ENCODE measurements around the gene KRTAP10-9.

The KRTAP10-9 gene

DNA sequence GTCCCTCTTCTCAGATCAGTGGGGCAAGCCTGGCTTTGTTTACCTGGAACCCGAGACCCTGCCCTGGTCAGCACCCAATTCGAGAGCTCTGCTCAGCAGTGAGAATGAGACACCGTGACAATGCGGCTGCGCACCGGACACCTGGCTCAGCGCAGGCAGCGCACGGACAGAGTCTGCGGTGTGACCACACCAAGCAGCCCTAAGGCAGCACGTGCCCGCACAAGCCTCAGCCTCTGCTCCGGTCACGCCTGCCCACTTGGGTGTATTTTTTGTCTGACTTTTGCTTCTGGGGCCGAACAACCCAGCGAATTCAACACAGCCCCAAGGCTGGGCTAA lies 10.3 kb upstream of the KRTAP10-9 start:
- Histone ChIP-seq H3K4me1 (ENCODE audit: control extremely low read depth in 1 of 4, control insufficient read depth in 4 of 4, insufficient read depth in 4 of 4, low read length in 3 of 4) (no peaks in the 10 kb centered on the region), H3K4me3 (ENCODE audit: control insufficient read depth in 1 of 7, extremely low read depth in 1 of 7, insufficient read depth in 4 of 7, low read depth in 2 of 7, low read length in 6 of 7) (no peak overlapping the region), H3K36me3 (ENCODE audit: control insufficient read depth in 4 of 4, insufficient read depth in 4 of 4, low read length in 3 of 4) (no peaks in the 10 kb centered on the region), H3K27me3 (replicated peaks in 2 of 5; ENCODE audit: control insufficient read depth in 4 of 5, insufficient read depth in 5 of 5, low read length in 4 of 5) (peaks cover 0 to 2% (median 0%) of the 10 kb centered on the region in 5 experiments), H3K9me3 (ENCODE audit: control extremely low read depth in 1 of 5, control insufficient read depth in 4 of 5, insufficient read depth in 2 of 5, low read depth in 1 of 5, low read length in 4 of 5) (peaks cover 0 to 14% (median 7%) of the 10 kb centered on the region in 5 experiments), H3K27ac (ENCODE audit: insufficient read depth in 1 of 2, low read depth in 1 of 2, low read length in 2 of 2, poor library complexity in 1 of 2, severe bottlenecking in 2 of 2) (no peak overlapping the region)
- DNase-seq = no peak
- WGBS (ENCODE audit: insufficient coverage) = 89% methylated on average over 16 of the region's 16 CpGs
- ChIA-PET CTCF (no interaction called here), POLR2A (no interaction called here)

GRCh38 chr21:44617071-44617501 lies 9.8 kb upstream of the KRTAP10-9 start:
- ChIA-PET POLR2A (no interaction called here), CTCF (no interaction called here)
- Histone ChIP-seq H3K36me3 (ENCODE audit: control insufficient read depth in 4 of 4, insufficient read depth in 4 of 4, low read length in 3 of 4) (no peaks in the 10 kb centered on the region), H3K4me1 (ENCODE audit: control extremely low read depth in 1 of 4, control insufficient read depth in 4 of 4, insufficient read depth in 4 of 4, low read length in 3 of 4) (no peaks in the 10 kb centered on the region), H3K4me3 (ENCODE audit: control insufficient read depth in 1 of 7, extremely low read depth in 1 of 7, insufficient read depth in 4 of 7, low read depth in 2 of 7, low read length in 6 of 7) (no peak overlapping the region), H3K27ac (ENCODE audit: insufficient read depth in 1 of 2, low read depth in 1 of 2, low read length in 2 of 2, poor library complexity in 1 of 2, severe bottlenecking in 2 of 2) (no peak overlapping the region), H3K27me3 (replicated peaks in 2 of 5; ENCODE audit: control insufficient read depth in 4 of 5, insufficient read depth in 5 of 5, low read length in 4 of 5) (peaks cover 0 to 2% (median 0%) of the 10 kb centered on the region in 5 experiments), H3K9me3 (ENCODE audit: control extremely low read depth in 1 of 5, control insufficient read depth in 4 of 5, insufficient read depth in 2 of 5, low read depth in 1 of 5, low read length in 4 of 5) (peaks cover 0 to 15% (median 6%) of the 10 kb centered on the region in 5 experiments)
- no peak for DNase-seq
- 85% methylated on average over 8 of the region's 8 CpGs for WGBS (ENCODE audit: insufficient coverage)

- ChIA-PET CTCF (no interaction called here), POLR2A (no interaction called here)
- H3K36me3 ChIP-seq (ENCODE audit: control insufficient read depth in 4 of 4, insufficient read depth in 4 of 4, low read length in 3 of 4) = no peaks in the 10 kb centered on the region
- DNase-seq = peak in 2 of 3 donors; percentile 4 to 8
- peaks cover 0 to 26% (median 11%) of the 10 kb centered on the region in 5 experiments for H3K9me3 ChIP-seq (ENCODE audit: control extremely low read depth in 1 of 5, control insufficient read depth in 4 of 5, insufficient read depth in 2 of 5, low read depth in 1 of 5, low read length in 4 of 5)
- H3K27me3 ChIP-seq (replicated peaks in 2 of 5; ENCODE audit: control insufficient read depth in 4 of 5, insufficient read depth in 5 of 5, low read length in 4 of 5) = peaks cover 0 to 2% (median 0%) of the 10 kb centered on the region in 5 experiments
- no peak overlapping the region for H3K4me3 ChIP-seq (ENCODE audit: control insufficient read depth in 1 of 7, extremely low read depth in 1 of 7, insufficient read depth in 4 of 7, low read depth in 2 of 7, low read length in 6 of 7)
- 45% methylated on average over 2 of the region's 4 CpGs for WGBS (ENCODE audit: insufficient coverage)
- H3K4me1 ChIP-seq (ENCODE audit: control extremely low read depth in 1 of 4, control insufficient read depth in 4 of 4, insufficient read depth in 4 of 4, low read length in 3 of 4) = no peaks in the 10 kb centered on the region
- no peak overlapping the region for H3K27ac ChIP-seq (ENCODE audit: insufficient read depth in 1 of 2, low read depth in 1 of 2, low read length in 2 of 2, poor library complexity in 1 of 2, severe bottlenecking in 2 of 2)
Observed at GRCh38 chr21:44618504-44618903, 8.4 kb upstream of the KRTAP10-9 start.

DNA sequence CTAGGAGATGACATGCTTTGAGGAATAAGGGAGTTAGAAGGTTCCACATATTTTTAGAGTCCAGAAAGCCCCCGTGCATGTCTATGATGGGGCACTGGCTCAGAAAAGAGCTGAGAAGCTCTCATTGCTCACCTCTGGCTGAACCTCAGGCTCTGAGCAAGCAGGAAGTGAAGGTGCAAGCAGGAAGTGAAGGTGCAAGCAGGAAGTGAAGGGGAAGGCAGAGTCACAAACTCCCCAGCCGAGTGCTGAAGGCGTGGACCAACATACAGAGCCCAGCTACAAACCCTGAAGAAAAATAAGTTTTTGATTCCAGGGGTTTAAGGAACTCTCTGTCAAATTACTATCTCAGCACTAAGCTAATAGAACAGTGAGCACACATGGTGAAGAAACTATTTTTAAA lies 8.0 kb upstream of the KRTAP10-9 start:
- no peak for DNase-seq
- Histone ChIP-seq H3K36me3 (ENCODE audit: control insufficient read depth in 4 of 4, insufficient read depth in 4 of 4, low read length in 3 of 4) (no peaks in the 10 kb centered on the region), H3K4me3 (ENCODE audit: control insufficient read depth in 1 of 7, extremely low read depth in 1 of 7, insufficient read depth in 4 of 7, low read depth in 2 of 7, low read length in 6 of 7) (no peak overlapping the region), H3K27ac (ENCODE audit: insufficient read depth in 1 of 2, low read depth in 1 of 2, low read length in 2 of 2, poor library complexity in 1 of 2, severe bottlenecking in 2 of 2) (no peak overlapping the region), H3K27me3 (replicated peaks in 2 of 5; ENCODE audit: control insufficient read depth in 4 of 5, insufficient read depth in 5 of 5, low read length in 4 of 5) (peaks cover 0 to 2% (median 0%) of the 10 kb centered on the region in 5 experiments), H3K9me3 (ENCODE audit: control extremely low read depth in 1 of 5, control insufficient read depth in 4 of 5, insufficient read depth in 2 of 5, low read depth in 1 of 5, low read length in 4 of 5) (peaks cover 0 to 30% (median 11%) of the 10 kb centered on the region in 5 experiments), H3K4me1 (ENCODE audit: control extremely low read depth in 1 of 4, control insufficient read depth in 4 of 4, insufficient read depth in 4 of 4, low read length in 3 of 4) (no peaks in the 10 kb centered on the region)
- WGBS (ENCODE audit: insufficient coverage) = 100% methylated on average over 1 of the region's 3 CpGs
- ChIA-PET CTCF (no interaction called here), POLR2A (no interaction called here)

GRCh38 chr21:44619886-44620285 lies 7.0 kb upstream of the KRTAP10-9 start:
- WGBS (ENCODE audit: insufficient coverage) = 98% methylated on average over 5 of the region's 6 CpGs
- Histone ChIP-seq H3K4me3 (ENCODE audit: control insufficient read depth in 1 of 7, extremely low read depth in 1 of 7, insufficient read depth in 4 of 7, low read depth in 2 of 7, low read length in 6 of 7) (no peak overlapping the region), H3K4me1 (ENCODE audit: control extremely low read depth in 1 of 4, control insufficient read depth in 4 of 4, insufficient read depth in 4 of 4, low read length in 3 of 4) (no peaks in the 10 kb centered on the region), H3K36me3 (ENCODE audit: control insufficient read depth in 4 of 4, insufficient read depth in 4 of 4, low read length in 3 of 4) (no peaks in the 10 kb centered on the region), H3K9me3 (ENCODE audit: control extremely low read depth in 1 of 5, control insufficient read depth in 4 of 5, insufficient read depth in 2 of 5, low read depth in 1 of 5, low read length in 4 of 5) (peaks cover 6 to 40% (median 15%) of the 10 kb centered on the region in 5 experiments), H3K27ac (ENCODE audit: insufficient read depth in 1 of 2, low read depth in 1 of 2, low read length in 2 of 2, poor library complexity in 1 of 2, severe bottlenecking in 2 of 2) (no peak overlapping the region), H3K27me3 (replicated peaks in 2 of 5; ENCODE audit: control insufficient read depth in 4 of 5, insufficient read depth in 5 of 5, low read length in 4 of 5) (peaks cover 0 to 2% (median 0%) of the 10 kb centered on the region in 5 experiments)
- ChIA-PET POLR2A (no interaction called here), CTCF (no interaction called here)
- no peak for DNase-seq

DNA sequence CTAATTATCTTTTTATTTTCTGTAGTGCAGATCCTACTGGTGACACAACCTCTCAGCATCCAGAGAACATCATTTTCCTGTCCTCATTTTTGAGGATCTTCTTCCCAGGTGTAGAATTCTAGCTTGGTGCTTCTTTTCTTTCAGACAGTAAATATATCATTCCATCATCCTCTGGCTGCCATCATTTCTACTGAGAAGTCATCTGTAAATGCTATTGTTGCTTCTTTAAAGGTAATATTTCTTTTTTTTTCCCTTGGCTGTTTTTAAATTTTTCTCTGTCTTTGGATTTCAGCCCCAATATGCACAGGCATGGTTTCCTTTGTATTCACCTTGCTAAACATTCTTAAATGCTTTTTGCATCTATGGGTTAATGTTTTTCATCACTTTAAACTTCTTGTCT lies 3.3 kb upstream of the KRTAP10-9 start:
- ChIA-PET POLR2A (no interaction called here), CTCF (no interaction called here)
- H3K4me3 ChIP-seq (ENCODE audit: control insufficient read depth in 1 of 7, extremely low read depth in 1 of 7, insufficient read depth in 4 of 7, low read depth in 2 of 7, low read length in 6 of 7) = no peak overlapping the region
- H3K4me1 ChIP-seq (ENCODE audit: control extremely low read depth in 1 of 4, control insufficient read depth in 4 of 4, insufficient read depth in 4 of 4, low read length in 3 of 4) = no peaks in the 10 kb centered on the region
- H3K27ac ChIP-seq (ENCODE audit: insufficient read depth in 1 of 2, low read depth in 1 of 2, low read length in 2 of 2, poor library complexity in 1 of 2, severe bottlenecking in 2 of 2) = no peak overlapping the region
- peaks cover 7 to 46% (median 15%) of the 10 kb centered on the region in 5 experiments for H3K9me3 ChIP-seq (ENCODE audit: control extremely low read depth in 1 of 5, control insufficient read depth in 4 of 5, insufficient read depth in 2 of 5, low read depth in 1 of 5, low read length in 4 of 5)
- no peak for DNase-seq
- no peaks in the 10 kb centered on the region for H3K36me3 ChIP-seq (ENCODE audit: control insufficient read depth in 4 of 4, insufficient read depth in 4 of 4, low read length in 3 of 4)
- peaks cover 0 to 8% (median 0%) of the 10 kb centered on the region in 5 experiments for H3K27me3 ChIP-seq (replicated peaks in 2 of 5; ENCODE audit: control insufficient read depth in 4 of 5, insufficient read depth in 5 of 5, low read length in 4 of 5)

DNA sequence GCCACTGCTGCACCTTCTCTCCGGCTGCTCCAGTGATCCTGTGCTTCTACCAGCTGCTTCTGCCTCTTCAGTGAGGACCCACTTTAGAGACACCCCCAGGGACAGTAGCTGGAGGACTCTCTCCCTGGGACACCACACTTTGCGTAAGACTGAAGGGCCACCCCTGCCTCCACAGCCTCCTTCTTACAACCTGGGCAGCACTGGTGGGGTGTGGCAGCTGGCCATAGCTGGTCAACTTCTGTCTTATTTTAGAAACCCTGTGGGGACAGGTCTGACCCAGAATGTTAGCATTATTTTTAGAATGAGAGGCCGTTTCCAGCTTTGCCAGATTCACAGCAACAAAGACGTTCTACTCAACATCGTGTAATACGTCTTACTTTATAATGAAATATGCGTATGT lies 1.1 kb upstream of the KRTAP10-9 start:
- no peak overlapping the region for H3K27ac ChIP-seq (ENCODE audit: insufficient read depth in 1 of 2, low read depth in 1 of 2, low read length in 2 of 2, poor library complexity in 1 of 2, severe bottlenecking in 2 of 2)
- POLR2A ChIA-PET = no interaction called here
- H3K9me3 ChIP-seq (ENCODE audit: control extremely low read depth in 1 of 5, control insufficient read depth in 4 of 5, insufficient read depth in 2 of 5, low read depth in 1 of 5, low read length in 4 of 5) = peaks cover 4 to 46% (median 25%) of the 10 kb centered on the region in 5 experiments
- H3K4me3 ChIP-seq (ENCODE audit: control insufficient read depth in 1 of 7, extremely low read depth in 1 of 7, insufficient read depth in 4 of 7, low read depth in 2 of 7, low read length in 6 of 7) = no peak overlapping the region
- CTCF ChIA-PET = no interaction called here
- no peaks in the 10 kb centered on the region for H3K36me3 ChIP-seq (ENCODE audit: control insufficient read depth in 4 of 4, insufficient read depth in 4 of 4, low read length in 3 of 4)
- 83% methylated on average over 3 of the region's 7 CpGs for WGBS (ENCODE audit: insufficient coverage)
- H3K4me1 ChIP-seq (ENCODE audit: control extremely low read depth in 1 of 4, control insufficient read depth in 4 of 4, insufficient read depth in 4 of 4, low read length in 3 of 4) = no peaks in the 10 kb centered on the region
- no peak for DNase-seq
- H3K27me3 ChIP-seq (replicated peaks in 2 of 5; ENCODE audit: control insufficient read depth in 4 of 5, insufficient read depth in 5 of 5, low read length in 4 of 5) = peaks cover 0 to 8% (median 0%) of the 10 kb centered on the region in 5 experiments
